Calu3 (cell line): Measurements from ENCODE around the gene APP. TPM values are rescaled to one million over a fixed set of nuclear protein-coding genes. Genes with fewer than 3 reads are reported as not detected.

Source experiments
- BruUV-seq: library from RNA; stranded (reverse); fragments of 400-500 nt; replicated peaks from 2 replicates; lab custom pipeline; 2021; lab: Mats Ljungman, UMichigan
- CTCF ChIA-PET: fragments of 300-600 bp; sonication (Branson Sonifier 250); formaldehyde crosslinking; loops from one replicate; lab custom pipeline; 2022; ENCODE audit warnings: antibody characterized with exemption; lab: Charles Lee
- DNase-seq: peaks from one replicate; pipeline ENCODE4 v3.0.0; 2022
- H3K27ac Mint-ChIP-seq: one replicate; pipeline ENCODE4 v1.8.0; 2022; ENCODE audit warnings: mixed read lengths; ENCODE audit not compliant: unreplicated experiment
- H3K27me3 Mint-ChIP-seq: one replicate; pipeline ENCODE4 v1.8.0; 2022; ENCODE audit warnings: mixed read lengths; ENCODE audit not compliant: unreplicated experiment
- H3K36me3 Mint-ChIP-seq: one replicate; pipeline ENCODE4 v1.8.0; 2022; ENCODE audit warnings: mild to moderate bottlenecking, moderate library complexity, mixed read lengths; ENCODE audit not compliant: insufficient read depth, unreplicated experiment
- H3K4me1 Mint-ChIP-seq: one replicate; pipeline ENCODE4 v1.8.0; 2022; ENCODE audit warnings: mild to moderate bottlenecking, low read depth, mixed read lengths; ENCODE audit not compliant: unreplicated experiment
- H3K4me3 Mint-ChIP-seq: one replicate; pipeline ENCODE4 v1.8.0; 2022; ENCODE audit warnings: mild to moderate bottlenecking, low read depth, moderate library complexity, mixed read lengths; ENCODE audit not compliant: unreplicated experiment
- H3K9me3 Mint-ChIP-seq: one replicate; pipeline ENCODE4 v1.8.0; 2022; ENCODE audit warnings: low read depth, mixed read lengths; ENCODE audit not compliant: unreplicated experiment
- intact Hi-C: fragments of 100-400 bp; cut with micrococcal nuclease; formaldehyde crosslinking; loops from one replicate; pipeline ENCODE4 v1.10.0; 2022; ENCODE audit not compliant: unreplicated experiment
- total RNA-seq: library from RNA; stranded (reverse); gene quantifications from 2 replicates; pipeline ENCODE4 v1.2.3, GENCODE V29; 2022
- TF ChIP-seq, protein P1 (sequence below): fragments of 200-600 bp; IDR thresholded peaks from one replicate; pipeline ENCODE4 v1.8.0; 2022; ENCODE audit warnings: antibody characterized with exemption; ENCODE audit not compliant: unreplicated experiment

Gene APP
- total RNA-seq, 1 experiment from 2014 or later: 566 TPM

DNA sequence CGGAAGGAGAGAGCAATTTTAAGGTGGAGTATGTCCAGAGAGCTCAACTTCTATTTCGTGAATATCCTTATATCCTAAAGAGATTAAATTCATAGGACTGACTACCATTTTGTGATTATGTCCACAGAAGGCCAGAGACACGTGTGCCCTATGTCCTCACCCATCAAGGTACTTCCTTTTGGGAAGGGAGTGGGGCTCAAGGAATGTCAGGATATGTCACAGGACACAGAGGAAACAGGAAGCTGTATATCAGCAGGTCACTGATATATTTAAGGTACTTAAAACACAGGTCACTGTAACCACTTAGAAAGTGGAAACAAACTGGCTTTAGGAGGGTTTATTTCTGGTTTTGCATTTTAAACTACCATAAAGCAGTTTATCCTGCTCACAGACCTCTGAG lies 184.6 kb downstream of the APP start:
- no peaks in the 10 kb centered on the region for H3K27me3 Mint-ChIP-seq
- no peaks in the 10 kb centered on the region for H3K9me3 Mint-ChIP-seq
- no TSS peak for BruUV-seq
- peaks cover 8% of the 10 kb centered on the region for H3K4me1 Mint-ChIP-seq
- H3K4me3 Mint-ChIP-seq: no peak overlapping the region
- DNase-seq: no peak
- H3K27ac Mint-ChIP-seq: no peak overlapping the region
- H3K36me3 Mint-ChIP-seq: peaks cover 27% of the 10 kb centered on the region
- intact Hi-C loops: no loop called here
- TF ChIP-seq, protein P1, sequence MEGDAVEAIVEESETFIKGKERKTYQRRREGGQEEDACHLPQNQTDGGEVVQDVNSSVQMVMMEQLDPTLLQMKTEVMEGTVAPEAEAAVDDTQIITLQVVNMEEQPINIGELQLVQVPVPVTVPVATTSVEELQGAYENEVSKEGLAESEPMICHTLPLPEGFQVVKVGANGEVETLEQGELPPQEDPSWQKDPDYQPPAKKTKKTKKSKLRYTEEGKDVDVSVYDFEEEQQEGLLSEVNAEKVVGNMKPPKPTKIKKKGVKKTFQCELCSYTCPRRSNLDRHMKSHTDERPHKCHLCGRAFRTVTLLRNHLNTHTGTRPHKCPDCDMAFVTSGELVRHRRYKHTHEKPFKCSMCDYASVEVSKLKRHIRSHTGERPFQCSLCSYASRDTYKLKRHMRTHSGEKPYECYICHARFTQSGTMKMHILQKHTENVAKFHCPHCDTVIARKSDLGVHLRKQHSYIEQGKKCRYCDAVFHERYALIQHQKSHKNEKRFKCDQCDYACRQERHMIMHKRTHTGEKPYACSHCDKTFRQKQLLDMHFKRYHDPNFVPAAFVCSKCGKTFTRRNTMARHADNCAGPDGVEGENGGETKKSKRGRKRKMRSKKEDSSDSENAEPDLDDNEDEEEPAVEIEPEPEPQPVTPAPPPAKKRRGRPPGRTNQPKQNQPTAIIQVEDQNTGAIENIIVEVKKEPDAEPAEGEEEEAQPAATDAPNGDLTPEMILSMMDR: no peak
- CTCF ChIA-PET: no interaction called here

DNA sequence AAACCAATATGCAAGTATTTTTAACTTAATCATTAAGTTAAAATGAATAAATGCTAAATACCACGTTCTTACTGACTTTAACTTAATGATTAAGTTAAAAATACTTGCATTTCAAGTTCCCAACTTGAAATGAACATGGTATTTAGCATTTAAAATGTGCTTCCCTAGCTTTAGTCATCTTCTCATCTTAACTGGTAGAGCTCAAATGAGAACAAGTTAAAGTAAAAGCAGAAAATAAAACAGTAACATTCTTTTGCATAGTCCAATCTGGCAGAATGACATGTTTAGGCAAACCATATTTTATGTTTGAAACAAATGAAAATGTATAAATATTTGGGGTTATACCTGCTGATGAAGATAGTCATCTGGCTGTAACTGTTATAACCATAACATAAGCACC lies 186.0 kb downstream of the APP start:
- H3K4me1 Mint-ChIP-seq: peaks cover 19% of the 10 kb centered on the region
- no peak overlapping the region for H3K27ac Mint-ChIP-seq
- H3K36me3 Mint-ChIP-seq: peaks cover 33% of the 10 kb centered on the region
- TF ChIP-seq, protein P1: no peak
- BruUV-seq: no TSS peak
- DNase-seq: no peak
- CTCF ChIA-PET: no interaction called here
- H3K27me3 Mint-ChIP-seq: no peaks in the 10 kb centered on the region
- H3K9me3 Mint-ChIP-seq: no peaks in the 10 kb centered on the region
- H3K4me3 Mint-ChIP-seq: no peak overlapping the region
- intact Hi-C loops: no loop called here

GRCh38 chr21:25983745-25984144 lies 186.8 kb downstream of the APP start:
- Mint-ChIP-seq H3K36me3 (peaks cover 29% of the 10 kb centered on the region), H3K9me3 (no peaks in the 10 kb centered on the region), H3K4me3 (no peak overlapping the region), H3K27ac (no peak overlapping the region), H3K4me1 (peaks cover 21% of the 10 kb centered on the region), H3K27me3 (no peaks in the 10 kb centered on the region)
- CTCF ChIA-PET: no interaction called here
- intact Hi-C loops: no loop called here
- no TSS peak for BruUV-seq
- TF ChIP-seq, protein P1: no peak
- no peak for DNase-seq

DNA sequence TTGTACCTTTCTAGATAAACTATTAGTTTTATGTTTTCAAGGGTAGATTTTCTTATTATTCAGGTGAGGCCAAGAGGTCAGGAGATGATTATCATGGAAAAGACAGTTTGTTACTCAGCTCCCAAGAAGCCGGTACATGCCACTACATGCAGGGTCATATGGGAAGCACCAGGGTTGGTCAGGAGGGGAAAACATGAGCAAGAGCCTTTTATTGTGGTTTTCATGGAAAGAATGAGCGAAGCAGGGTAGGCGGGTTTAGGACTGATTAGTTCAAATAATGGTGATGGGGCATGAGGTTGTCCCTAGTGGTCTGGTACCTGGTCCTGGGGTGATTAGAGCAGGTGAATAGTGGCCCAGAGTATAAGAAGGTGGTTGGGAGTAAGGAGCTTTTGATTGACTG lies 189.9 kb downstream of the APP start:
- DNase-seq: no peak
- H3K27ac Mint-ChIP-seq: no peak overlapping the region
- peaks cover 18% of the 10 kb centered on the region for H3K36me3 Mint-ChIP-seq
- intact Hi-C loops: no loop called here
- CTCF ChIA-PET: no interaction called here
- no peak overlapping the region for H3K4me3 Mint-ChIP-seq
- no peaks in the 10 kb centered on the region for H3K27me3 Mint-ChIP-seq
- TF ChIP-seq, protein P1: no peak
- H3K9me3 Mint-ChIP-seq: no peaks in the 10 kb centered on the region
- peaks cover 12% of the 10 kb centered on the region for H3K4me1 Mint-ChIP-seq
- BruUV-seq: no TSS peak
